Left lung (tissue), 10 donors: ENCODE data around the gene UNC119. TPM values are rescaled to one million over a fixed set of nuclear protein-coding genes. Genes with fewer than 3 reads are reported as not detected.
"Not testable (repeated sequence)": the region's sequence is repeated elsewhere in the genome, so short reads cannot be mapped to it uniquely, and the experiment has no call there.

Experiments used
- ATAC-seq: fragments of 200-7000 bp; cut with Tn5 transposase; one replicate; pipeline ENCODE4 v1.9.1; 2020; ENCODE audit warnings: moderate library complexity
- DNase-seq, 4 donors: peaks; one replicate each; pipeline ENCODE4 v3.0.0-alpha.2; 2013 to 2020
- H3K27ac ChIP-seq, 2 donors: fragments of 200-600 bp; sonication (generic) in 1 of 2; one replicate each; pipeline versions ENCODE4 v1.5.0 to v1.8.0; 2020 to 2021
- H3K27me3 ChIP-seq, 2 donors: fragments of 200-600 bp; sonication (generic) in 1 of 2; one replicate each; pipeline versions ENCODE4 v1.5.0 to v1.8.0; 2020 to 2021
- H3K36me3 ChIP-seq, 2 donors: fragments of 200-600 bp; sonication (generic) in 1 of 2; one replicate each; pipeline versions ENCODE4 v1.5.0 to v1.8.0; 2020 to 2021
- H3K4me1 ChIP-seq, 2 donors: fragments of 200-600 bp; one replicate each; pipeline ENCODE4 v1.8.0; 2021
- H3K4me3 ChIP-seq, 2 donors: fragments of 200-600 bp; sonication (generic) in 1 of 2; one replicate each; pipeline versions ENCODE4 v1.5.0 to v1.8.0; 2020 to 2021; ENCODE audit warnings: mild to moderate bottlenecking in 1 of 2
- H3K9me3 ChIP-seq, 2 donors: fragments of 200-600 bp; sonication (generic) in 1 of 2; one replicate each; pipeline versions ENCODE4 v1.5.0 to v1.8.0; 2020 to 2021
- intact Hi-C, 2 donors: fragments of 100-400 bp; cut with DNase I; formaldehyde crosslinking; loops; one replicate each; pipeline versions ENCODE4 v1.11.2 to v1.14.2; 2022
- polyA plus RNA-seq, 6 donors: library from polyadenylated mRNA; unstranded; fragments of 120-200 nt; gene quantifications; one replicate each; pipeline ENCODE4 v1.2.1, GENCODE V29; 2013; ENCODE audit not compliant: insufficient read length in 6 of 6
- total RNA-seq, 2 donors: library from RNA; stranded (reverse); fragmentation: NEBNext Ultra II Directional; extraction: Animal tissue kit (Norgen Biotek cat#: 25700); gene quantifications; one replicate each; pipeline ENCODE4 v1.2.1, GENCODE V29; 2021
- TF ChIP-seq, protein P1 (sequence below), 2 donors: fragments of 200-600 bp; sonication (generic) in 1 of 2; IDR thresholded peaks; one replicate each; pipeline versions ENCODE4 v1.5.0 to v1.8.0; 2021; ENCODE audit warnings: antibody characterized with exemption in 2 of 2
- donor health status: DM: no; HTN: yes; CAD: no.
- donor health status: DM: no; HTN: no; CAD: no.

UNC119 gene
- total and polyA plus RNA-seq, 8 donors, result 25.7 to 36.7 (median 34.4) TPM

DNA sequence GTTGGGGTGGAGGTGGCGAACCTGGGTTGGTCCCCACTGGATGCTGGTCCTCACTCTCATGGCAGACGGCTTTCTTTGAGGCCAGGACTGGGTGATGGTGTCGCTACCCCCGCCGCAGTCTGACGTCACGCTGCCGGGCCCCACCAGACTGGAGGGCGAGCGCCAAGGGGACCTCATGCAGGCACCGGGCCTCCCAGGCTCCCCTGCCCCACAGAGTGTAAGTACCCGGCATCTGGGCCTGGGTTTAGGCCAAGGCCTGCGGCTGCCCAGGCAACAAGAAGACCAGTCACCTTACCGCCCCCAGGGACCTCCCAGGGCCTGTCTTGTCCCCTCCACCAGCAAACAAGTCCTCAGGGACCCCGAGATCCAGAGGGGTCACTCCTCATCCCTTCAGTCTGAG lies 28.5 kb downstream of the UNC119 start:
- ATAC-seq, result no peak

DNA sequence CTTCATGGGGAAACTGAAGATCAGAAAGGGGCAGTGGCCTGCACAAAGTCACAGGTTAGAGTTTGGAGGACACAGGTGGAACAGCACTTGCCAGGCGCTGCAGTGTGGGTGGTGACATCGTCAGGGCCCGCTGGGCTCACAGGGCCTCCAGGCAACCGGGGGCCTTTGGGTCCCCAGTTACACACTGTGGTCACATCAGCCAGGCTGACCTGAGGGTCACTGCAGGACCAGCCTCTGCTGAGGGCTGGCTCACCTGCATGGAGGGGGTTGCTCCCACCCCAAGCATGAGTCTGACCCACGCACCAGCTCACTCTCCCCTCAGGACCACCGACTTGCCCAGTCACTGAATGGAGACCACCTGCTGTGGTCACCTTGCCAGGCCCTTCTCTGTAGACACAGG lies 29.2 kb downstream of the UNC119 start:
- no peaks in the 10 kb centered on the region for H3K27me3 ChIP-seq
- no peaks in the 10 kb centered on the region for H3K9me3 ChIP-seq
- ATAC-seq, result no peak
- H3K4me3 ChIP-seq, result no peak overlapping the region
- no peaks in the 10 kb centered on the region for H3K36me3 ChIP-seq
- H3K27ac ChIP-seq, result no peak overlapping the region
- DNase-seq, result peak in 1 of 4 donors; percentile 69
- intact Hi-C loops, result no loop called here
- H3K4me1 ChIP-seq, result no peaks in the 10 kb centered on the region
- TF ChIP-seq, protein P1, sequence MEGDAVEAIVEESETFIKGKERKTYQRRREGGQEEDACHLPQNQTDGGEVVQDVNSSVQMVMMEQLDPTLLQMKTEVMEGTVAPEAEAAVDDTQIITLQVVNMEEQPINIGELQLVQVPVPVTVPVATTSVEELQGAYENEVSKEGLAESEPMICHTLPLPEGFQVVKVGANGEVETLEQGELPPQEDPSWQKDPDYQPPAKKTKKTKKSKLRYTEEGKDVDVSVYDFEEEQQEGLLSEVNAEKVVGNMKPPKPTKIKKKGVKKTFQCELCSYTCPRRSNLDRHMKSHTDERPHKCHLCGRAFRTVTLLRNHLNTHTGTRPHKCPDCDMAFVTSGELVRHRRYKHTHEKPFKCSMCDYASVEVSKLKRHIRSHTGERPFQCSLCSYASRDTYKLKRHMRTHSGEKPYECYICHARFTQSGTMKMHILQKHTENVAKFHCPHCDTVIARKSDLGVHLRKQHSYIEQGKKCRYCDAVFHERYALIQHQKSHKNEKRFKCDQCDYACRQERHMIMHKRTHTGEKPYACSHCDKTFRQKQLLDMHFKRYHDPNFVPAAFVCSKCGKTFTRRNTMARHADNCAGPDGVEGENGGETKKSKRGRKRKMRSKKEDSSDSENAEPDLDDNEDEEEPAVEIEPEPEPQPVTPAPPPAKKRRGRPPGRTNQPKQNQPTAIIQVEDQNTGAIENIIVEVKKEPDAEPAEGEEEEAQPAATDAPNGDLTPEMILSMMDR (IDR thresholded peaks at IDR 0.05), result no peak

More for the DNA sequence above, 28.5 kb downstream of the UNC119 start:
- Histone ChIP-seq H3K27me3 (no peaks in the 10 kb centered on the region), H3K4me3 (no peak overlapping the region), H3K27ac (no peak overlapping the region), H3K4me1 (no peaks in the 10 kb centered on the region), H3K9me3 (no peaks in the 10 kb centered on the region), H3K36me3 (no peaks in the 10 kb centered on the region)
- TF ChIP-seq, protein P1 (IDR thresholded peaks at IDR 0.05), result no peak
- DNase-seq, result peak in 1 of 4 donors; percentile 75
- intact Hi-C loops, result no loop called here

DNA sequence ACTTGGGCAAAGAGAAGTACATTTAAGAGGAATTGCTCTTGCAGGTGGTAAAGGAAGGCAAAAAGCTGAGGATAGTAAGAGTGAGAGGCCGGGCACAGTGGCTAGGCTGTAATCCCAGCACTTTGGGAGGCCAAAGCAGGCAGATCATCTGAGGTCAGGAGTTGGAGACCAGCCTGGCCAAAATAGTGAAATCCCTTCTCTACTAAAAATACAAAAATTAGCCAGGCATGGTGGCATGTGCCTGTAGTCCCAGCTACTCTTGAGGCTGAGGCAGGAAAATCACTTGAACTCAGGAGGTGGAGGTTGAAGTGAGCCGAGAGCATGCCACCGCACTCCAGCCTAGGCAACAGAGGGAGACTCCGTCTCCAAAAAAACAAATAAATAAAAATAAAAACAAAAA lies 30.1 kb downstream of the UNC119 start:
- ATAC-seq, H3K9me3 ChIP-seq, H3K27ac ChIP-seq, intact Hi-C loops, H3K36me3 ChIP-seq, H3K4me3 ChIP-seq, H3K4me1 ChIP-seq, DNase-seq, H3K27me3 ChIP-seq: not testable (repeated sequence)

DNA sequence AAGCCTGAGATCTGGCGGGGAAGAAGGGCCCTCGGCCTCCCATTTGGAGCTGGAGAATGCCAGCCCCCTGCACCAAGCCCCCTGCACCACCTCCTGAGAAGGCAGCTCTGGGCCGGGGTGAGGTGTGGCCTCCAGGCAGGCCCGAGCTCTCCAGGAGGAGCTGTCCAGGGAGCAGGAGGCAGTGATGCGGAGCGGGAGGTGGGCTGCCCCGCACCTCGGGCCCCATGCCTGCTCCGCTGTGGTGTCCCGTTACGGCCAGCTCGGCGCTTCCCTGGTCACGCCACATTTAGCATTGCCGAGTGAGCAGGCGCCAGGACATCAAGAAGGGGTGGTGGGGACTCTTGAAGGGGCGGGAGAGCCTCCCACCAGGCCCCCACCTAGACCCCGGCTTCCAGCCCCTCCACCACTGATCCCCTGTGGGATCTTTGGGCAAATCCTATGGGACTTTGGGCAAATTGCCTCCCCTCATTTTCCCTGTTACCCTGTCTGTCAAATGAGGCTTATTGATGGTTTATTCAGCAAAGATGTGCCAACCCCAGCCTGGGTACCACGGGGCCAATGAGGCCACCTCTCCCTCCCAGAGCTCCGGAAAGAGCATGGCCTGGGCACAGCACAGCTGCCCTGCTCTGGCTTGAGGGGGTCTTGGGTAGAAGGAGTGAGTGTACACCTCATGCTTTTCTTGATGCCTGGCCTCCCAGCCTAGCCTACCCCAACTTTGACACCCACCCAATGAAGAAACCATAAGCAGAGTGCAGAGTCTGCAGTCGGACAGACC lies 30.9 kb downstream of the UNC119 start:
- ATAC-seq (no peak), DNase-seq (peak in 1 of 4 donors; percentile 72)
- Histone ChIP-seq H3K9me3 (no peaks in the 10 kb centered on the region), H3K4me3 (no peak overlapping the region), H3K27ac (no peak overlapping the region), H3K27me3 (no peaks in the 10 kb centered on the region), H3K4me1 (no peaks in the 10 kb centered on the region), H3K36me3 (no peaks in the 10 kb centered on the region)
- TF ChIP-seq, protein P1 (IDR thresholded peaks at IDR 0.05), result no peak
- intact Hi-C loops, result no loop called here

DNA sequence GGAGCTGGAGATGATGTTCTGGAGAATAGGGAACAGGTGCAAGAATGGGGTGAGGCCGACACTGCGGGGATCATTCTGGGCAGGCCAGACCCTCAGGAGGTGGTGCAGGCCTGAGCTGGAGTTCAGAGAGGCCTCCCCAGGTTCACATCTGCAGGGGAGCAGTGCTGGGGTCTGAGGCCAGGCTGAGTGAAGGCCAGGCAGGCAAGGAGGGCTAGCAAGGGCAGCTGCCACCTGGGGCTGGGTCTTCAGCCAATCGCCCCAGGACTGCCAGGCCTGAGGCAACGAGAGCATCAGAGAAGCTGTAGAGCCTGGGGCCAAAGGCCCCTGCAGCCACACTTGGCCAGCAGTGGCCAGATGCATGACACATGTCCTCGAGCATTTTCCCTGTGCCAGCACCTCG lies 31.7 kb downstream of the UNC119 start:
- intact Hi-C loops, result no loop called here
- TF ChIP-seq, protein P1 (IDR thresholded peaks at IDR 0.05), result no peak
- Histone ChIP-seq H3K4me3 (no peak overlapping the region), H3K9me3 (no peaks in the 10 kb centered on the region), H3K36me3 (no peaks in the 10 kb centered on the region), H3K27me3 (no peaks in the 10 kb centered on the region), H3K4me1 (no peaks in the 10 kb centered on the region), H3K27ac (no peak overlapping the region)
- DNase-seq (peak in 1 of 4 donors; percentile 61), ATAC-seq (no peak)

DNA sequence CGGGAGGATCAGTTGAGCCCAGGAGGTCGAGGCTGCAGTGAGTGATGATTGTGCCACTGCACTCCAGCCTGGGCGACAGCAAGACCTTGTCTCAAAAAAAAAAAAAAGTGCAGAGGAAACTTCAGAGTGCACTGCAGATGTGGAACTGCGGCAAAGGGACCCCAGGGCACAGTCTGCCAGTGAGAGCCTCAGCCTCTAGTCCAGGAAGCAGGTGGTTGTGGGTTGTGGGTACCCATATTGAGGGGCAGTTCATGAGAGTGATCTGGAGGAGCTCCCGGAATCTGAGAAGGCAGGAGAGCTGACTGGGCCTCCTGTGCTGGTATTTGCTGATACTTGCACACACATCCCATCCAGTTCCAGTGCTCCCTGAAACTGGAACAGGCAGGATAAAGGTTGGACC lies 33.2 kb downstream of the UNC119 start:
- no peak overlapping the region for H3K27ac ChIP-seq
- no peaks in the 10 kb centered on the region for H3K36me3 ChIP-seq
- intact Hi-C loops, result no loop called here
- ATAC-seq (no peak), DNase-seq (no peak)
- no peaks in the 10 kb centered on the region for H3K4me1 ChIP-seq
- TF ChIP-seq, protein P1 (IDR thresholded peaks at IDR 0.05), result no peak
- peaks cover 0 to 6% of the 10 kb centered on the region in 2 donors for H3K27me3 ChIP-seq
- H3K4me3 ChIP-seq, result no peak overlapping the region
- H3K9me3 ChIP-seq, result no peaks in the 10 kb centered on the region
